CD4-positive, CD25-positive, alpha-beta regulatory T cell (primary cell): ENCODE data around the gene CST4. TPM values are rescaled to one million over a fixed set of nuclear protein-coding genes. Genes with fewer than 3 reads are reported as not detected.
"Not testable (repeated sequence)": the region's sequence is repeated elsewhere in the genome, so short reads cannot be mapped to it uniquely, and the experiment has no call there.

Experiments
- ATAC-seq, 2 donors: fragments of 150-1000 bp; cut with Tn5 transposase; one replicate each; pipeline ENCODE4 v1.10.0; 2021; ENCODE audit warnings: low read depth in 2 of 2, moderate number of reproducible peaks in 2 of 2, moderate library complexity in 1 of 2
- DNase-seq, 3 donors: peaks; one replicate each; pipeline versions ENCODE4 v3.0.0 to v3.0.0-alpha.2; 2012 to 2022; ENCODE audit warnings: mixed read lengths in 1 of 3
- H3K27ac ChIP-seq: one replicate; pipeline ENCODE4 v1.7.0; 2013; ENCODE audit warnings: mild to moderate bottlenecking, low read length; ENCODE audit not compliant: insufficient read depth, poor library complexity, severe bottlenecking
- H3K27me3 ChIP-seq: one replicate; pipeline ENCODE4 v1.7.0; 2013; ENCODE audit warnings: low read length; ENCODE audit not compliant: control insufficient read depth, insufficient read depth
- H3K36me3 ChIP-seq: one replicate; pipeline ENCODE4 v1.7.0; 2013; ENCODE audit warnings: mild to moderate bottlenecking, low read length, moderate library complexity; ENCODE audit not compliant: control insufficient read depth, insufficient read depth
- H3K4me1 ChIP-seq: 2 replicates; pipeline ENCODE4 v1.7.0; 2013; ENCODE audit warnings: mild to moderate bottlenecking, low read length; ENCODE audit not compliant: insufficient read depth, control insufficient read depth, poor library complexity, severe bottlenecking
- H3K4me3 ChIP-seq: one replicate; pipeline ENCODE4 v1.7.0; 2013; ENCODE audit warnings: low read depth, mild to moderate bottlenecking, low read length, moderate library complexity
- H3K9me3 ChIP-seq, 2 experiments: 1 replicate in 1 of 2; 2 replicates in 1 of 2; pipeline ENCODE4 v1.7.0; 2013; ENCODE audit warnings: low read length in 2 of 2, mild to moderate bottlenecking in 1 of 2, moderate library complexity in 1 of 2; ENCODE audit not compliant: control insufficient read depth in 2 of 2
- H3K27ac Mint-ChIP-seq, 3 donors: one replicate each; pipeline ENCODE4 v1.8.0; 2020 to 2022; ENCODE audit warnings: mild to moderate bottlenecking in 3 of 3, mixed read lengths in 3 of 3, moderate library complexity in 2 of 3
- H3K27me3 Mint-ChIP-seq: one replicate; pipeline ENCODE4 v1.8.0; 2022; ENCODE audit warnings: mild to moderate bottlenecking, mixed read lengths
- H3K36me3 Mint-ChIP-seq: one replicate; pipeline ENCODE4 v1.8.0; 2020; ENCODE audit warnings: mixed read lengths
- H3K4me1 Mint-ChIP-seq, 4 donors: one replicate each; pipeline ENCODE4 v1.8.0; 2020 to 2022; ENCODE audit warnings: mixed read lengths in 4 of 4, mild to moderate bottlenecking in 1 of 4
- H3K4me3 Mint-ChIP-seq, 4 donors: one replicate each; pipeline ENCODE4 v1.8.0; 2020 to 2022; ENCODE audit warnings: mild to moderate bottlenecking in 4 of 4, mixed read lengths in 4 of 4, moderate library complexity in 3 of 4
- H3K9me3 Mint-ChIP-seq, 7 donors: one replicate each; pipeline ENCODE4 v1.8.0; 2020 to 2022; ENCODE audit warnings: mixed read lengths in 7 of 7, mild to moderate bottlenecking in 3 of 7, moderate library complexity in 2 of 7
- polyA plus RNA-seq, 4 donors: library from polyadenylated mRNA; unstranded; fragments of 300-500 nt; fragmentation: Illumina TruSeq; gene quantifications; one replicate each; pipeline ENCODE4 v1.2.3, GENCODE V29; 2021
- total RNA-seq: library from RNA; stranded (reverse); gene quantifications from one replicate; pipeline ENCODE4 v1.2.3, GENCODE V29; 2022

CST4 gene, protein sequence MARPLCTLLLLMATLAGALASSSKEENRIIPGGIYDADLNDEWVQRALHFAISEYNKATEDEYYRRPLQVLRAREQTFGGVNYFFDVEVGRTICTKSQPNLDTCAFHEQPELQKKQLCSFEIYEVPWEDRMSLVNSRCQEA
- total RNA-seq = not detected
- not detected for polyA plus RNA-seq

DNA sequence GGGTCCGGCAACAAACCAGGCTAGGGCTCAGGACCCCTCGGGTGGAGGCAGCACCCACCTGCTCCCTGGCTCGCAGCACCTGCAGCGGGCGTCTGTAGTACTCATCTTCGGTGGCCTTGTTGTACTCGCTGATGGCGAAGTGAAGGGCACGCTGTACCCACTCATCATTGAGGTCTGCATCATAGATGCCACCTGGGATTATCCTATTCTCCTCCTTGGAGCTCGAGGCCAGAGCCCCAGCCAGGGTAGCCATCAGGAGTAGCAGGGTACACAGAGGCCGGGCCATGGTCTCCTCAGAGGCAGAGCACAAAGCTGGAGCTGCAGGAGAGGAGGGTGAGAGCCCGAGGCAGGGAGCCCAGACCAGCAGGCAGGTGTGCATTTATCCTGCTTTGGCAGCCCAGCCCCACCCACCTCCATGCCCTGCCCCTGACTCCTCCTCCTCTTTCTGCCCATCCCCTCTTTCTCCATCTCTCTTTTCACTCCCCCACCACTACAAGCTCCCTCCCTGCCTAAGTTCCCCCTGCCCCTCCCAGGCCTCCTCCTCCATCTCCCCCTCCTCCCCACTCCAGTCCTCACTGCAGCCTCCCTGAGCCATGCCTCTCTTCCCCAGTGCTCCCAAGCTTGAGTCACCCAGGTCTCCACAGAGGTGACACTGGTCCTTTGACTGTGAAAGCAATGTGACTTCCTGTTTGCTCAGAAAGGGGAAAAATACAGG is at the start of gene CST4:
TSS of gene CST4 (minus strand) at position 355 of the 715 bp plus-strand sequence. CDS start at position 286, 69 bp downstream.
- H3K27me3 ChIP-seq, H3K27me3 Mint-ChIP-seq, H3K4me3 Mint-ChIP-seq, H3K9me3 Mint-ChIP-seq, H3K4me3 ChIP-seq, H3K9me3 ChIP-seq, H3K36me3 ChIP-seq, H3K4me1 ChIP-seq, ATAC-seq, H3K27ac ChIP-seq, H3K36me3 Mint-ChIP-seq, H3K4me1 Mint-ChIP-seq, DNase-seq, H3K27ac Mint-ChIP-seq: not testable (repeated sequence)

DNA sequence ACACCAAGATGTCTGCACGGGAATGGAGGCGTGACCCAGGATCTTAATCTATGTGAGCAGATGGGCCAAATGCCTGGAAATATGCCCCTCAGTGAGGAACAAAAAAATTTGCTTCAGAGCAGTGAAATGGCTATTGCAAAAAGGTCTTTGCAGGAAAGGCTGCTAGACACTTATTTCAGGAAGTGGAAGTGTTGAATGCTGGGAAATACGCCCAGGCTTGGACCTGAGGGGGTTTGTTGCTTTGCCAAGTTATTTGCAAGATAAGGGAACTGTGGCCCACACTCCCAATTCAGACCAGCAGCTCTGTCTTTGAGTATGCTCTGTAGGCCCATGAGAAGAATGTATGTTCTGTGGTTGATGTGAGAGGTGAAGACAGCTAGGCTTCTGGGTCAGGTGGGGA is 46.6 kb upstream of the CST4 start:
- not testable (repeated sequence) for H3K4me3 Mint-ChIP-seq, H3K27me3 Mint-ChIP-seq, H3K27ac ChIP-seq, DNase-seq, H3K4me1 ChIP-seq, H3K4me1 Mint-ChIP-seq, H3K9me3 Mint-ChIP-seq, H3K36me3 Mint-ChIP-seq, H3K27ac Mint-ChIP-seq, H3K4me3 ChIP-seq, ATAC-seq, H3K9me3 ChIP-seq, H3K27me3 ChIP-seq, H3K36me3 ChIP-seq

DNA sequence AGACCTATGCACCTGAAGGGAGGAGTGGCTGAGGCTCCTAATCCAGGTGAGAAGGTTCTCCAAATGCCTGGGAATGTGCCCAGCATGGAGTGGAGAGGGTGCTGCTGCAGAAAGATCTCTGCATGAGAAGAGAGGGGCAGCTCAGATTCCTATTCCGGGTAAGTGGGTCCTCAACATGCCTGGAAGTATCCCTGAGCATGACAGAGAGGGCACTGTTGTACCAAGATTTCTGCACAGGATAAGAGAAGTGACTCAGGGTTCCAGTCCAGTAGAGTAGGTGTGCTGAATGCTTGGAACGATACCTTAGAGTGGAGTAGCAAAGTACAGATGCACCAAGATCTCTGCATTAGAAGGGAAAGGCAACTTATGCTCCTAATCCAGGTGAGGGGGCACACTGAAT is 46.1 kb upstream of the CST4 start:
- not testable (repeated sequence) for H3K36me3 ChIP-seq, H3K4me1 Mint-ChIP-seq, H3K4me3 ChIP-seq, H3K27me3 ChIP-seq, H3K36me3 Mint-ChIP-seq, DNase-seq, ATAC-seq, H3K9me3 Mint-ChIP-seq, H3K9me3 ChIP-seq, H3K4me3 Mint-ChIP-seq, H3K27ac ChIP-seq, H3K4me1 ChIP-seq, H3K27me3 Mint-ChIP-seq, H3K27ac Mint-ChIP-seq

DNA sequence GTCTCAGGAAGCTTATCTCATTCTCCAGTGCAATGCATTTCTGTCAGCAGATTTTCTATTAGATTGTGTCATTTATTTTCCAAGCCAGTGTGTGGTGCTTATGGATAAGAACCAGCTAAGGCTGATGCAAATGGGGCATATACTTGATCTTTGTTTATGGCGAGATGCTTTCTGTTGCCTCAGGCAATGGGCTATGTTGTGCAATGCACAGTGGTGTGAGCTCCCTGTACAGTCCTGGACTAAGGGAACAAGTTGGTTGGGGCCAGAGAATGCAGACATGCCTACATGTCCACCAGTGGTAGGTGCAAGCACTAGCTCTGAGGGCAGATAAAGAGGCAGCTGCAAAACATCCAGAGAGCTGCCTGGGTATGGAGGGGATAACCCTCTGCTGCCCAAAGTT is 45.6 kb upstream of the CST4 start:
- H3K27ac Mint-ChIP-seq, H3K36me3 ChIP-seq, H3K4me1 ChIP-seq, H3K4me1 Mint-ChIP-seq, ATAC-seq, H3K27ac ChIP-seq, H3K27me3 Mint-ChIP-seq, H3K36me3 Mint-ChIP-seq, H3K27me3 ChIP-seq, H3K9me3 Mint-ChIP-seq, H3K4me3 ChIP-seq, H3K9me3 ChIP-seq, DNase-seq, H3K4me3 Mint-ChIP-seq: not testable (repeated sequence)

DNA sequence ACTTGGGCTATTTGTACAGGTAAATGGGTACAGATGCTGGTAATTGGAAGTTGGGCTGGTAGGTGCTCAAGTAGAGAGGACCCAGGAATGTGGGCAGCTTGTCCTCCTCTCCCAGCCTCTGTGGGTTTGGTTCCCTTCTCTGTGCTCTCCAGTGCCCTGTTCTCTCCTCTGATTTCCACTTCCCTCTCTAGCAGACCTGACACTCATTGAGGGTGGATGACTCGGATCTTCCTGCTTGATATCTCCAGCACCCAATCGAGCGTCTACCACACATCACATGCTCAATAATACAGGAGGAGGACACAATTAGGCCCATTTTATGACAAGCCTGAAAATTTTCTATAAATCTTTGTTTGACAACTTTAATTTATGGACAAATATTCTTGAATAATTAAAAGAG is 38.2 kb upstream of the CST4 start:
- Mint-ChIP-seq H3K27me3 (no peaks in the 10 kb centered on the region), H3K4me3 (no peak overlapping the region), H3K27ac (no peak overlapping the region), H3K9me3 (no peaks in the 10 kb centered on the region), H3K4me1 (no peaks in the 10 kb centered on the region), H3K36me3 (no peaks in the 10 kb centered on the region)
- H3K4me1 ChIP-seq = no peaks in the 10 kb centered on the region
- no peaks in the 10 kb centered on the region for H3K9me3 ChIP-seq
- ATAC-seq (no peak), DNase-seq (no peak)
- no peak overlapping the region for H3K27ac ChIP-seq
- no peak overlapping the region for H3K4me3 ChIP-seq
- H3K27me3 ChIP-seq = no peaks in the 10 kb centered on the region
- no peaks in the 10 kb centered on the region for H3K36me3 ChIP-seq

DNA sequence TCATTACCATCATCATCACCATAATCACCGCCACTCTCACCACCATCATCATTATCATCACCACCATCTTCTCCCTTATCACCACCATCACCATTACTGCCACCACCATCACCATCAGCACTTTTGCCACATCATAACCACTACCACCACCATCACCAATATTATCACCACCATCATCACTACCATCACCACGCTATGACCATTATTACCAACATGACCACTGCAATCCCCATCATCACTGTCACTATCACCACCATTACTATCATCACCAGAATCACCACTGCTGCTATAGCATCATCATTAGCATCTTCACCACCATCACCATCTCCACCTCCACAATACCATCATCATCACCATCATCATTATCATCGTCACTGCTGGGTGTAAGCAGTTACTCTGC is 36.3 kb upstream of the CST4 start:
- no peaks in the 10 kb centered on the region for H3K9me3 Mint-ChIP-seq
- no peak overlapping the region for H3K27ac Mint-ChIP-seq
- no peaks in the 10 kb centered on the region for H3K4me1 Mint-ChIP-seq
- no peak overlapping the region for H3K4me3 Mint-ChIP-seq
- Histone ChIP-seq H3K4me1 (no peaks in the 10 kb centered on the region), H3K9me3 (no peaks in the 10 kb centered on the region), H3K36me3 (no peaks in the 10 kb centered on the region), H3K27me3 (no peaks in the 10 kb centered on the region), H3K27ac (no peak overlapping the region), H3K4me3 (no peak overlapping the region)
- H3K36me3 Mint-ChIP-seq = no peaks in the 10 kb centered on the region
- no peaks in the 10 kb centered on the region for H3K27me3 Mint-ChIP-seq
- DNase-seq = no peak
- ATAC-seq = no peak

DNA sequence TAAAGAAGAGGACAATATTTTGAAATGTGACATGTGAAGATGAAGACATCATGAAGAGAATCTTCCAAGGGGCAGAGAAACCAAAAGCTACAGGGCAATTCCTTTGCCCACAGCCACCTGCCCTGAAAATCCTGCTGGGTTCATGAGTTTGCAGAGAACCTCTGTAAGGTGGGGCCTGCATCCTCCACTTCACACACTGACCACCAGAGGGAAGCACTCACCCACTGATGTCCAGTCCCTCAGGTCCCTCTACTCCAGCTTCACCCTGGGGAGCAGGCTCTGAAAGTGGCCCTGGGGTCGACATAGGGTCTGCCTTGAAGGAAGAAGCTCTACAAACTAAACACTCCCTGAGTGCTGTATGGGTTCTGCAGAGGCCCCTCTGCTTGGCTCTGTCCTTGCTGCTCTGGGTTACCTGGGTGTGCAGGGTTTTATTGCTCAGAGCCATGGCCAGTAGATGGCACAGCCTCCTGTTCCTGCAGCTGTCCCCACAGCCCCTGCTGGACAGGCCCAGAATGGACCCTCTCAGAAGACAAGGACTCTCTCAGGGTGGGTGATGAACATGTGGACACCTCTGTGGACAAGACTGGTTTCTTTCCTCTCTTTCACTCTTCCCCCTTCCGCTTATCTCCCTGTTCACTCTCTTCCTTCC is 34.9 kb upstream of the CST4 start:
- not testable (repeated sequence) for H3K4me1 Mint-ChIP-seq

DNA sequence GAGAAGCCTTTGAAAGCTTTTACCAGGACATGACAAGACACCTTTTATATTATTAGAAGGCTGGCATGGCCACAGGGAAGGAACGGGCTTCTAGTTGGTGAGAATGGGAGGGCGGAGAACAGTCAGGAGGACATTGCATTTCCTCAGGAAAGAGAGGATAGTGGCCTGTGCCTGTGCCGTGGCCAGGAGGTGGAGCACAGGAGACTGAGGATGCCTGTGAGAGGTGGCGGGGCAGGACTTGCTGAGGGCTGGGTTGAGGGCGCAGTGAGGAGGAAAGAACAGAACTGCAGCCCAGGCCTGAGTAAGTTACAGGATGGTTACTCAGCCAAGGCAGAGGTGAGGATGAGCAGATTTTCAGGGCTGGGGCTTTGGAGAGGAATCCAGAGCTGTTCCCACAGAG is 34.0 kb upstream of the CST4 start:
- H3K27ac ChIP-seq, H3K4me1 Mint-ChIP-seq, H3K4me3 ChIP-seq, H3K27me3 ChIP-seq, ATAC-seq, H3K9me3 ChIP-seq, DNase-seq, H3K4me1 ChIP-seq, H3K9me3 Mint-ChIP-seq, H3K4me3 Mint-ChIP-seq, H3K27ac Mint-ChIP-seq, H3K36me3 ChIP-seq, H3K27me3 Mint-ChIP-seq, H3K36me3 Mint-ChIP-seq: not testable (repeated sequence)

More for the DNA sequence above, 34.9 kb upstream of the CST4 start:
- not testable (repeated sequence) for H3K27ac Mint-ChIP-seq, H3K9me3 ChIP-seq, H3K9me3 Mint-ChIP-seq, H3K27ac ChIP-seq, H3K27me3 ChIP-seq, H3K4me3 Mint-ChIP-seq, H3K36me3 Mint-ChIP-seq, H3K4me3 ChIP-seq, H3K36me3 ChIP-seq, H3K27me3 Mint-ChIP-seq, ATAC-seq, H3K4me1 ChIP-seq
- peak in 1 of 3 donors; percentile 13 for DNase-seq
